ENCODE data around the gene VPS13C.

GRCh38 chr15:61880084-61880483 is 180.2 kb downstream of the VPS13C start:
- no peak for TF ChIP-seq CTCF (IDR thresholded peaks at IDR 0.05; ENCODE audit: insufficient read depth, low read length, poor library complexity, severe bottlenecking)
- TF ChIP-seq EZH2phosphoT487 (conservative IDR thresholded peaks at IDR 0.05; ENCODE audit: low read length) = no peak

Data from SU-DHL-6 (cell line).